D721Med (cell line): ENCODE data around the gene POLR1B.

Experiments
- DNase-seq: peaks from one replicate; pipeline ENCODE4 v3.0.0; 2011; ENCODE audit warnings: low spot score; ENCODE audit not compliant: insufficient read length
- FAIRE-seq: peaks from 2 replicates; lab custom pipeline; 2011; peaks lifted over from hg19 to GRCh38; lab: Jason Lieb, UNC
- CTCF ChIP-seq: IDR thresholded peaks from 2 replicates; pipeline ENCODE4 v1.5.1; 2012; ENCODE audit warnings: mild to moderate bottlenecking, control low read depth; ENCODE audit not compliant: insufficient read depth; ENCODE audit errors: missing control alignments

The POLR1B gene

GRCh38 chr2:112625474-112626114 lies 83.3 kb downstream of the POLR1B start:
- DNase-seq (no peak), FAIRE-seq (no peak)
- no peak for TF ChIP-seq CTCF

- DNase-seq (peak; percentile 53), FAIRE-seq (no peak)
- peak; percentile 76 for TF ChIP-seq CTCF
Observed at GRCh38 chr2:112626604-112627059, 84.4 kb downstream of the POLR1B start.
